Measurements from ENCODE around the gene TTC33. TPM values are rescaled to one million over a fixed set of nuclear protein-coding genes. Genes with fewer than 3 reads are reported as not detected.

The TTC33 gene
- total RNA-seq, 2 donors from 2014 or later, result 13.5 to 19.3 TPM

DNA sequence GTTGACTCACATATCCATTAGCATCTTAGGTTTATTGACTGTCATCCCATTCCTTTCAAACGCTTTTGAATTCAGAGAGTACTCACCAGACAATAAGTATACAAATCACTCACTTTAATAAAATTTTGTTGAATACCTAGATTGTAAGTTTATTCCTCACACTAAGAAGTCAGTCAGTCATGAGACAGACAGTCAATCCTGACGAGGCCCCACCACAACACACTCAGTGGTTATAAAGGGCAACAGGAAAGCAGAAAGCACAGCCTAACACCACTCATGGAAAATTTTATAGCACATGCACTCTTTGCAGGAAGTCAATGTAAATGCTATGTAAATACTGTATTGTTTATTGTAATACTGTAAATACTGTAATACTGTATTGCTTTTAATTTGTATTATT, 252.3 kb downstream of the TTC33 start:
- no peaks in the 10 kb centered on the region for H3K27me3 Mint-ChIP-seq (ENCODE audit: insufficient read depth)
- no peak overlapping the region for H3K27ac Mint-ChIP-seq
- WGBS, 2 experiments (ENCODE audit: insufficient coverage in 1 of 2, insufficient read length in 1 of 2), result 82% methylated on average over 2 of the region's 2 CpGs; no CpG with 5 or more reads in 1 of the 2 experiments
- no peak for DNase-seq
- Histone ChIP-seq H3K4me3 (ENCODE audit: low read length) (no peak overlapping the region), H3K27ac (ENCODE audit: low read depth, low read length) (no peak overlapping the region), H3K9ac (ENCODE audit: extremely low read depth, low read length, poor library complexity, severe bottlenecking) (no peak overlapping the region), H3K9me3 (ENCODE audit: control insufficient read depth, low read length) (no peaks in the 10 kb centered on the region), H3K4me1 (ENCODE audit: control insufficient read depth, insufficient read depth, low read length) (no peaks in the 10 kb centered on the region), H3K27me3 (ENCODE audit: control insufficient read depth, insufficient read depth, low read length, poor library complexity, severe bottlenecking) (no peaks in the 10 kb centered on the region), H3K36me3 (ENCODE audit: control insufficient read depth, insufficient read depth, low read length) (no peaks in the 10 kb centered on the region)
- TF ChIP-seq, protein P1, sequence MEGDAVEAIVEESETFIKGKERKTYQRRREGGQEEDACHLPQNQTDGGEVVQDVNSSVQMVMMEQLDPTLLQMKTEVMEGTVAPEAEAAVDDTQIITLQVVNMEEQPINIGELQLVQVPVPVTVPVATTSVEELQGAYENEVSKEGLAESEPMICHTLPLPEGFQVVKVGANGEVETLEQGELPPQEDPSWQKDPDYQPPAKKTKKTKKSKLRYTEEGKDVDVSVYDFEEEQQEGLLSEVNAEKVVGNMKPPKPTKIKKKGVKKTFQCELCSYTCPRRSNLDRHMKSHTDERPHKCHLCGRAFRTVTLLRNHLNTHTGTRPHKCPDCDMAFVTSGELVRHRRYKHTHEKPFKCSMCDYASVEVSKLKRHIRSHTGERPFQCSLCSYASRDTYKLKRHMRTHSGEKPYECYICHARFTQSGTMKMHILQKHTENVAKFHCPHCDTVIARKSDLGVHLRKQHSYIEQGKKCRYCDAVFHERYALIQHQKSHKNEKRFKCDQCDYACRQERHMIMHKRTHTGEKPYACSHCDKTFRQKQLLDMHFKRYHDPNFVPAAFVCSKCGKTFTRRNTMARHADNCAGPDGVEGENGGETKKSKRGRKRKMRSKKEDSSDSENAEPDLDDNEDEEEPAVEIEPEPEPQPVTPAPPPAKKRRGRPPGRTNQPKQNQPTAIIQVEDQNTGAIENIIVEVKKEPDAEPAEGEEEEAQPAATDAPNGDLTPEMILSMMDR (conservative IDR thresholded peaks at IDR 0.05), result no peak
- no peaks in the 10 kb centered on the region for H3K36me3 Mint-ChIP-seq (ENCODE audit: low read depth)
- H3K4me3 Mint-ChIP-seq, result no peak overlapping the region
- no peaks in the 10 kb centered on the region for H3K9me3 Mint-ChIP-seq
- H3K4me1 Mint-ChIP-seq, result no peaks in the 10 kb centered on the region

- TF ChIP-seq, protein P1 (conservative IDR thresholded peaks at IDR 0.05), result no peak
- no peaks in the 10 kb centered on the region for H3K4me1 Mint-ChIP-seq
- H3K27me3 Mint-ChIP-seq (ENCODE audit: insufficient read depth), result no peaks in the 10 kb centered on the region
- no peak overlapping the region for H3K9ac ChIP-seq (ENCODE audit: extremely low read depth, low read length, poor library complexity, severe bottlenecking)
- no peaks in the 10 kb centered on the region for H3K36me3 Mint-ChIP-seq (ENCODE audit: low read depth)
- no peak overlapping the region for H3K4me3 ChIP-seq (ENCODE audit: low read length)
- no peaks in the 10 kb centered on the region for H3K9me3 Mint-ChIP-seq
- no peaks in the 10 kb centered on the region for H3K9me3 ChIP-seq (ENCODE audit: control insufficient read depth, low read length)
- no peak for DNase-seq
- H3K4me3 Mint-ChIP-seq, result no peak overlapping the region
- H3K27ac Mint-ChIP-seq, result no peak overlapping the region
- no peaks in the 10 kb centered on the region for H3K36me3 ChIP-seq (ENCODE audit: control insufficient read depth, insufficient read depth, low read length)
- H3K27ac ChIP-seq (ENCODE audit: low read depth, low read length), result no peak overlapping the region
- H3K4me1 ChIP-seq (ENCODE audit: control insufficient read depth, insufficient read depth, low read length), result no peaks in the 10 kb centered on the region
- no peaks in the 10 kb centered on the region for H3K27me3 ChIP-seq (ENCODE audit: control insufficient read depth, insufficient read depth, low read length, poor library complexity, severe bottlenecking)
- 83 to 86% methylated on average over 1 to 3 of the region's 3 CpGs for WGBS, 2 experiments (ENCODE audit: insufficient coverage in 1 of 2, insufficient read length in 1 of 2)
Observed at GRCh38 chr5:40502736-40503135, 253.0 kb downstream of the TTC33 start.

- Histone ChIP-seq H3K27ac (ENCODE audit: low read depth, low read length) (no peak overlapping the region), H3K36me3 (ENCODE audit: control insufficient read depth, insufficient read depth, low read length) (no peaks in the 10 kb centered on the region), H3K4me1 (ENCODE audit: control insufficient read depth, insufficient read depth, low read length) (no peaks in the 10 kb centered on the region), H3K4me3 (ENCODE audit: low read length) (no peak overlapping the region), H3K9ac (ENCODE audit: extremely low read depth, low read length, poor library complexity, severe bottlenecking) (no peak overlapping the region), H3K9me3 (ENCODE audit: control insufficient read depth, low read length) (no peaks in the 10 kb centered on the region), H3K27me3 (ENCODE audit: control insufficient read depth, insufficient read depth, low read length, poor library complexity, severe bottlenecking) (no peaks in the 10 kb centered on the region)
- H3K27me3 Mint-ChIP-seq (ENCODE audit: insufficient read depth), result no peaks in the 10 kb centered on the region
- H3K9me3 Mint-ChIP-seq, result no peaks in the 10 kb centered on the region
- TF ChIP-seq, protein P1 (conservative IDR thresholded peaks at IDR 0.05), result no peak
- H3K27ac Mint-ChIP-seq, result no peak overlapping the region
- no peaks in the 10 kb centered on the region for H3K36me3 Mint-ChIP-seq (ENCODE audit: low read depth)
- no peaks in the 10 kb centered on the region for H3K4me1 Mint-ChIP-seq
- no peak overlapping the region for H3K4me3 Mint-ChIP-seq
- DNase-seq, result no peak
- WGBS, 2 experiments (ENCODE audit: insufficient coverage in 1 of 2, insufficient read length in 1 of 2), result 85 to 89% methylated on average over 4 of the region's 4 CpGs
Observed at GRCh38 chr5:40501711-40502444, 253.9 kb downstream of the TTC33 start.

Data from endodermal cell (in vitro differentiated cells).